Stimulated activated CD4-positive, alpha-beta T cell treated with anti-CD3 and anti-CD28 coated beads, Interleukin-4, amount 100 ng/mL, for 24 hours (primary cell): ENCODE results near the gene SPINK13.
"Not testable (repeated sequence)": the region's sequence is repeated elsewhere in the genome, so short reads cannot be mapped to it uniquely, and the experiment has no call there.

ENCODE experiments used
- DNase-seq: peaks from one replicate; pipeline ENCODE4 v3.0.0-alpha.2; 2020

The SPINK13 gene

GRCh38 chr5:148314187-148314586, 45.6 kb downstream of the SPINK13 start:
- DNase-seq: no peak

DNA sequence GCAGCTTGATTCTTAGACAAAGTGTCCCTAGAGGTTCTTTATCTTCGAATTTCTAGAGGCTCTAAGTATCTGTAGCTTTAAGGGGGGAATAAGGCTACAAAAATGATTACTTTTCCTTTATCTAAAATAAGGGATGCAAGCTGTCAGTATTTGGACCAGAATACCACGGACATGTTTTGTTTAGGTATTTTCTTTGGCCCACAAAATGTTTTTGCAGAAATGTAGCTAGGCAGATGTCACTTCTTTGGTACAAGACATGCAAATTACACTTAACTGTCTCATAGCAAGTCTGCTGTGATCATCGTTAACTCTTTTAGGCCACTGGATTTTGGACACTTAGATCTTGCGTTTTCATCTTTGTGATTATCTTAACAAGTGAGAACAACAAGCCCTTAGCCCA, 46.1 kb downstream of the SPINK13 start:
- DNase-seq: no peak

GRCh38 chr5:148320011-148320963, 51.7 kb downstream of the SPINK13 start:
- not testable (repeated sequence) for DNase-seq

DNA sequence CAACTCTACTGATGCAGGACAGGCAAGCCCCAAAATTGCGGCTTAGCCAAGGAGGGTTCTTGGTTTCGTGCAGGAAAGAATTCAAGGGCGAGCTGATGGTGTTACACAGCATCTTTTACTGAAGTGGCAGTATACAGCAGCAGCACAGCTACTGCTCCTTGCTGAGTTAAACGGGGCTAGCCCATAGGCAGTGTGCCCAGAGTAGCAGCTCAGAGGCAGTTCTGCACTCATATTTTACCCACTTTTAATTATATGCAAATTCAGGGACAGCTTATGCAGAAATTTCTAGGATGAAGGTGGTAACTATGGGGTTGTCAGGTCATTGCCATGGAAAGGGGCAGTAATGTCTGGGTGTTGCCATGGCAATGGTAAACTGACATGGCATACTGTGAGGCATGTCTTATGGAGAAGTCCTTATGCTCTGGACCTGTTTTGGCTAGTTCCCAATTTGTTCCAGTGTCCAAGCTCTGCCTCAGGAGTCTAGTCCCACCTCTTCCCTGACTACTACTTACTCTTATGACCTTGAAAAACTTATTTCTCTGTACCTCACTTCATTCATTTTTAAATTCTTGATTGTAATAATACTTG, 64.8 kb downstream of the SPINK13 start:
- no peak for DNase-seq

GRCh38 chr5:148335259-148335658, 66.7 kb downstream of the SPINK13 start, which contains the start of gene SPINK9:
Gene SPINK9, plus strand, starts transcription at chr5:148335559. Its CDS starts 55 bp downstream, at chr5:148335614.
- no peak for DNase-seq
